Gastroesophageal sphincter (tissue), 4 donors: ENCODE measurements around the gene KCNAB1. TPM values are rescaled to one million over a fixed set of nuclear protein-coding genes. Genes with fewer than 3 reads are reported as not detected.

Experiments
- ATAC-seq: fragments of 150-250 bp; one replicate; pipeline ENCODE4 v1.9.1; 2016; ENCODE audit warnings: mild to moderate bottlenecking, moderate library complexity
- H3K27ac ChIP-seq, 4 donors: fragments of 200-600 bp; sonication (generic) in 3 of 4; 1 replicate in 3 of 4; 2 replicates in 1 of 4; pipeline ENCODE4 v1.5.1; 2016 to 2019
- H3K27me3 ChIP-seq: fragments of 200-600 bp; sonication (generic); one replicate; pipeline ENCODE4 v1.5.1; 2019
- H3K36me3 ChIP-seq, 2 donors: fragments of 200-600 bp; sonication (generic); one replicate each; pipeline ENCODE4 v1.5.1; 2019; ENCODE audit warnings: control low read depth in 1 of 2
- H3K4me1 ChIP-seq, 3 donors: fragments of 200-600 bp; sonication (generic); 1 replicate in 2 of 3; 2 replicates in 1 of 3; pipeline ENCODE4 v1.5.1; 2016 to 2019; ENCODE audit warnings: control low read depth in 2 of 3
- H3K4me3 ChIP-seq, 2 donors: fragments of 200-600 bp; sonication (generic); one replicate each; pipeline ENCODE4 v1.5.1; 2019; ENCODE audit warnings: mild to moderate bottlenecking in 1 of 2, moderate library complexity in 1 of 2
- H3K9me3 ChIP-seq, 3 donors: fragments of 200-600 bp; sonication (generic); one replicate each; pipeline ENCODE4 v1.5.1; 2017 to 2019; ENCODE audit warnings: control low read depth in 2 of 3
- EP300 ChIP-seq: sonication (generic); formaldehyde crosslinking; IDR thresholded peaks from one replicate; pipeline ENCODE4 v1.6.1; 2017; ENCODE audit warnings: antibody characterized with exemption, mild to moderate bottlenecking
- POLR2A ChIP-seq, 2 donors: fragments of 450-650 bp; IDR thresholded peaks; one replicate each; pipeline ENCODE4 v1.6.1; 2017; ENCODE audit warnings: antibody characterized with exemption in 2 of 2, mild to moderate bottlenecking in 2 of 2, moderate library complexity in 1 of 2
- POLR2AphosphoS5 ChIP-seq: sonication (generic); formaldehyde crosslinking; IDR thresholded peaks from one replicate; pipeline ENCODE4 v1.6.1; 2017; ENCODE audit warnings: antibody characterized with exemption
- WGBS, 2 donors: methylation state at CpG; one replicate each; pipeline ENCODE4 v1.1.5; 2018; ENCODE audit warnings: low coverage in 1 of 2; 5-methylcytosine and 5-hydroxymethylcytosine counted together
- total RNA-seq, 4 donors: library from RNA; depleted of rRNA; stranded (reverse); fragments of >200 nt; gene quantifications; one replicate each; pipeline ENCODE4 v1.1.0, GENCODE V29; 2016
- TF ChIP-seq, protein P1 (sequence below), 4 experiments: fragments of 200-600 bp in 2 of 4; fragments of 450-650 bp in 2 of 4; sonication (generic) in 1 of 4; IDR thresholded peaks; one replicate each; pipeline ENCODE4 v1.5.1; 2017 to 2019; ENCODE audit warnings: antibody characterized with exemption in 4 of 4, mild to moderate bottlenecking in 2 of 4, moderate library complexity in 2 of 4

The KCNAB1 gene
- total RNA-seq, 4 donors from 2014 or later: 0.31 to 6.3 (median 1.9) TPM

DNA sequence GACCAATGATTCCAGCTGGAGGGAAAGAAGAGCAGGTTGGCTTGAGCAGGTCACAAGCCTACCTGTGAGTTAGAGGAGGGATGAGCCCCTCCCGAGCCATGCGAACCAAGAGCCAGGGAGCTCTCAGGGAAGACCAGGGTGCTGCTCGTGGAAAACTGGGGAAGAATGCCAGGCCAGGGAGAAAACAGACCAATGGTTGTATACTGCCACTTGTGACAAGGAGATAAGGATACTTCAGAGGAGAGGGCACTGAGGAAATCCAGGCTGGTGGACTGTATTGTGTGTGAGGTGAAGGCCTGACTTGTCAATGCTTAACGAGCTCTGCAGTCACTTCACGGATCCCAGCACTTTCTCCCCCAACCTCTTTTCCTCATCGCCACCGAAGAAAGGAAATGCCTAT, 256.9 kb downstream of the KCNAB1 start:
- TF ChIP-seq POLR2AphosphoS5: no peak
- TF ChIP-seq EP300: no peak
- TF ChIP-seq POLR2A (IDR thresholded peaks at IDR 0.05): no peak
- TF ChIP-seq, protein P1, sequence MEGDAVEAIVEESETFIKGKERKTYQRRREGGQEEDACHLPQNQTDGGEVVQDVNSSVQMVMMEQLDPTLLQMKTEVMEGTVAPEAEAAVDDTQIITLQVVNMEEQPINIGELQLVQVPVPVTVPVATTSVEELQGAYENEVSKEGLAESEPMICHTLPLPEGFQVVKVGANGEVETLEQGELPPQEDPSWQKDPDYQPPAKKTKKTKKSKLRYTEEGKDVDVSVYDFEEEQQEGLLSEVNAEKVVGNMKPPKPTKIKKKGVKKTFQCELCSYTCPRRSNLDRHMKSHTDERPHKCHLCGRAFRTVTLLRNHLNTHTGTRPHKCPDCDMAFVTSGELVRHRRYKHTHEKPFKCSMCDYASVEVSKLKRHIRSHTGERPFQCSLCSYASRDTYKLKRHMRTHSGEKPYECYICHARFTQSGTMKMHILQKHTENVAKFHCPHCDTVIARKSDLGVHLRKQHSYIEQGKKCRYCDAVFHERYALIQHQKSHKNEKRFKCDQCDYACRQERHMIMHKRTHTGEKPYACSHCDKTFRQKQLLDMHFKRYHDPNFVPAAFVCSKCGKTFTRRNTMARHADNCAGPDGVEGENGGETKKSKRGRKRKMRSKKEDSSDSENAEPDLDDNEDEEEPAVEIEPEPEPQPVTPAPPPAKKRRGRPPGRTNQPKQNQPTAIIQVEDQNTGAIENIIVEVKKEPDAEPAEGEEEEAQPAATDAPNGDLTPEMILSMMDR (IDR thresholded peaks at IDR 0.05): no peak
- Histone ChIP-seq H3K4me3 (no peak overlapping the region), H3K4me1 (peaks cover 0 to 10% (median 0%) of the 10 kb centered on the region in 3 donors), H3K27me3 (no peaks in the 10 kb centered on the region), H3K36me3 (no peaks in the 10 kb centered on the region), H3K27ac (no peak overlapping the region), H3K9me3 (no peaks in the 10 kb centered on the region)
- no peak for ATAC-seq
- 74 to 88% methylated on average over 4 to 7 of the region's 7 CpGs for WGBS, 2 donors

DNA sequence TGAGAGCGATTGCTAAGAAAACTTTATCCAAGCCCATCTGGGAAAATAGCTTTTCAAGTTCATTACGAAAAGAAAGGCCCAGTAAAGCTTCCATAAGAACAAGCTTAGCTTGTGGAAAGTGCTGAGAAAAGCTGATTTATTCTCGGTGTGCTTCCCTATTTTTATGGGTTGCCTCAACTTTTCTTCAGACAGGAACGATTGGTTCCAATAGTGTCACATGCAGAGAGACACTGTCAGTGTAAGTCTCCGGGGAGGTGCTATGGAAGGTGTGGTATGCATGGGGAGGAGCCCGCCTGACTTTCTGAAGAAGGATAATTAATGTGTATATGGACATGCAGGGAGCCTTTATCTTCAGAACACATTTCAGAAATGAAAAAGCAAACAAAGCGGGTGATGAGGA, 257.3 kb downstream of the KCNAB1 start:
- TF ChIP-seq POLR2AphosphoS5 (no peak), EP300 (no peak), POLR2A (IDR thresholded peaks at IDR 0.05) (no peak)
- TF ChIP-seq, protein P1 (IDR thresholded peaks at IDR 0.05): no peak
- H3K9me3 ChIP-seq: no peaks in the 10 kb centered on the region
- H3K4me3 ChIP-seq: no peak overlapping the region
- 87 to 91% methylated on average over 6 to 7 of the region's 7 CpGs for WGBS, 2 donors
- no peak for ATAC-seq
- H3K27me3 ChIP-seq: no peaks in the 10 kb centered on the region
- H3K4me1 ChIP-seq: peaks cover 0 to 6% (median 0%) of the 10 kb centered on the region in 3 donors
- no peaks in the 10 kb centered on the region for H3K36me3 ChIP-seq
- no peak overlapping the region for H3K27ac ChIP-seq

DNA sequence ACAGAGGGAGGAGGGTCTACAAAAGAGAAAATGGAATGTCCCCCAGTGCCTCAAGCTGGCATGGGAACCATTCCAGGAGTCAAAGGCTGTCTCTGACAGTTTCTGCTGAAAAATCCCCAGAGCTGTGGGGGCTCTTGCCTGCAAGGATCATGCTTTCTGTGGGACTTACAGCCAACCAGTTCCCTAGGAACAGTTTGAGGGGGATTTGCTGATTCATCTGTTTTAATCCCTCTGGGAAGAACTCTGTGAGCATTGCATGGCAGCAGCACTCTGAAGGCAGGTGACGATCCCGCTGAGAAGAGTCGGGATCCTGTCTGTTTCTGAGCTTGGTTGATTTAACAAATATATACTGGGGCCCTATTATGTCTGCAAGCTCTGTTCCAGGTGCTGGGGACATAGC, 258.5 kb downstream of the KCNAB1 start:
- H3K36me3 ChIP-seq: no peaks in the 10 kb centered on the region
- H3K4me3 ChIP-seq: no peak overlapping the region
- peaks cover 0 to 11% (median 6%) of the 10 kb centered on the region in 3 donors for H3K4me1 ChIP-seq
- WGBS, 2 donors: no CpG with 5 or more reads among the region's 3 CpGs
- ATAC-seq: no peak
- TF ChIP-seq POLR2A (IDR thresholded peaks at IDR 0.05) (no peak), EP300 (no peak), POLR2AphosphoS5 (no peak)
- TF ChIP-seq, protein P1 (IDR thresholded peaks at IDR 0.05): no peak
- no peaks in the 10 kb centered on the region for H3K9me3 ChIP-seq
- H3K27ac ChIP-seq: no peak overlapping the region
- H3K27me3 ChIP-seq: no peaks in the 10 kb centered on the region

DNA sequence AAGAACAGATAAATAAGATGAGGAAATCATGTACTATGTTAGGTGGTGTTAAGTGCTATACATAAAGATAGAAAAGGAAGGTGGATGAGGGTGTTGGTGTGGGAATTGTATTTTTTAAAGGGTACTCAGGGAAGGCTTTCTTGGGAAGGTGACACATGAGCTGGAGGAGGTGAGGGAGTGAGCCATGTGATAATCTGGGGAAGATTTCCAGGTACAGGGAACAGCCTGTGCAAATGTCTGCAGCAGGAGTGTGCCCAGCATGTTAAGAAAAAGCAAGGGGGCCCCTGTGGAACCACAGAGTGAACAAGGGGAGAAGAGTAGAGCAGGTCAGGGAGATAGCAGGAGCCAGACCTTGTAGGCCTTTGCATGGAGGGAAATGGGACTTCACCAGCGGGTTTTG, 258.9 kb downstream of the KCNAB1 start:
- TF ChIP-seq POLR2AphosphoS5: no peak
- no peak for TF ChIP-seq EP300
- no peak for TF ChIP-seq POLR2A (IDR thresholded peaks at IDR 0.05)
- Histone ChIP-seq H3K9me3 (no peaks in the 10 kb centered on the region), H3K4me3 (no peak overlapping the region), H3K27ac (no peak overlapping the region), H3K36me3 (no peaks in the 10 kb centered on the region), H3K27me3 (no peaks in the 10 kb centered on the region), H3K4me1 (peaks cover 0 to 11% (median 6%) of the 10 kb centered on the region in 3 donors)
- ATAC-seq: no peak
- WGBS, 2 donors: 88 to 100% methylated on average over 1 of the region's 1 CpG

DNA sequence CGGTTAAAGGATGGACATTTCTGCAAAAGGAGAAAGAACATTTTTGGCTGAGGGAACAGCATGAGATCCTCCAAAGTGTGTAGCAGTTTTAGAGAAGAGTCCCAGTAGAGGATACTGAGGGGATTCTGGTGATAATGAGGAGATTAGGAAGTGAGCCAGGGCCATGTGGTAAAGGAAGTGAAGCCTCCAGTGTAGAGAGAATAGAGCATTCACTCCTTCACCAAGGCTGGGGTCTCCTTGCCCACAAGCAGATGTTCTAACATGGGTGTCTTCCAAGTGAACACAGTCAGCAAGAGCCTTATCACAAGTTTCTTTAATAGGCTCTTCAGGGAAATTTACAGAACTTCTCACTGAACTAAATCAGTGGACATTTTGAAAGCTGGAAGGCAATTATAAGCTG, 260.9 kb downstream of the KCNAB1 start:
- WGBS, 2 donors: 64 to 70% methylated on average over 1 of the region's 1 CpG
- TF ChIP-seq POLR2AphosphoS5: no peak
- TF ChIP-seq, protein P1 (IDR thresholded peaks at IDR 0.05): no peak
- ATAC-seq: no peak

More for the DNA sequence above, 260.9 kb downstream of the KCNAB1 start:
- Histone ChIP-seq H3K9me3 (no peaks in the 10 kb centered on the region), H3K36me3 (no peaks in the 10 kb centered on the region), H3K4me1 (peaks cover 0 to 11% (median 6%) of the 10 kb centered on the region in 3 donors), H3K27ac (no peak overlapping the region), H3K27me3 (no peaks in the 10 kb centered on the region), H3K4me3 (no peak overlapping the region)
